Measurements from ENCODE around the gene CA9. TPM values are rescaled to one million over a fixed set of nuclear protein-coding genes. Genes with fewer than 3 reads are reported as not detected.
A peak's percentile ranks its signal among the peaks of the same experiment; 100 is the strongest.

CA9 gene
- polyA plus RNA-seq, 2 donors, result 0.18 to 0.94 TPM

- WGBS, 2 donors, result 62 to 66% methylated on average over 14 of the region's 14 CpGs
- Histone ChIP-seq H3K4me1 (ENCODE audit: control insufficient read depth in 2 of 2, insufficient read depth in 2 of 2, low read length in 1 of 2) (peaks cover 2 to 3% of the 10 kb centered on the region in 2 donors), H3K9me3 (ENCODE audit: control insufficient read depth in 2 of 2, insufficient read depth in 1 of 2, low read depth in 1 of 2, low read length in 1 of 2) (no peaks in the 10 kb centered on the region), H3K27me3 (ENCODE audit: control insufficient read depth in 1 of 2, insufficient read depth in 2 of 2, low read length in 2 of 2) (no peaks in the 10 kb centered on the region), H3K27ac (ENCODE audit: low read depth in 2 of 2, low read length in 1 of 2) (peak overlapping the region; percentile 53 to 75), H3K4me3 (ENCODE audit: low read depth in 1 of 2, low read length in 2 of 2) (no peak overlapping the region), H3K36me3 (ENCODE audit: control insufficient read depth in 2 of 2, insufficient read depth in 2 of 2, low read length in 1 of 2) (peaks cover 20 to 35% of the 10 kb centered on the region in 2 donors)
Observed at GRCh38 chr9:35697486-35697885, 23.8 kb downstream of the CA9 start.

DNA sequence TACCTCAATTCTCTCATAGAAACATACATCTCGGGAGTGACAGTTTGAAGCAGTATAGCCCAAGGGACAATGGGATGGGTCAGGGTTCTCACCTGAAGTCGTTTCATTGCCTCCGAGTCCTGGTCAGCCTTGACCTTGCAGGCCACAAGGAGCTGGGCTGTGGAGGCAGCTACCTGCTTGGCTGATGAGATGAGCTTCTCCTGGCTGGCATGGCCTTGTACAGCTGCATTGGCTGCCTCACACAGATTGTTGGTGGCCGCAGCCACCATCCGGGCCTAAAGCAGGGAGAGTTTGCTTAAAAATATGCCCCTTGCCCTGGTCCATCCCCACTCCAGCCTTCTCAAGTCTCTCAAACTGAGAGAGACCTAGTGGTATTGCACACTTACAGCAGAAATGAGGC is 24.5 kb downstream of the CA9 start:
- Histone ChIP-seq H3K36me3 (ENCODE audit: control insufficient read depth in 2 of 2, insufficient read depth in 2 of 2, low read length in 1 of 2) (peaks cover 23 to 41% of the 10 kb centered on the region in 2 donors), H3K4me1 (ENCODE audit: control insufficient read depth in 2 of 2, insufficient read depth in 2 of 2, low read length in 1 of 2) (peaks cover 2 to 3% of the 10 kb centered on the region in 2 donors), H3K9me3 (ENCODE audit: control insufficient read depth in 2 of 2, insufficient read depth in 1 of 2, low read depth in 1 of 2, low read length in 1 of 2) (no peaks in the 10 kb centered on the region), H3K4me3 (ENCODE audit: low read depth in 1 of 2, low read length in 2 of 2) (no peak overlapping the region), H3K27me3 (ENCODE audit: control insufficient read depth in 1 of 2, insufficient read depth in 2 of 2, low read length in 2 of 2) (no peaks in the 10 kb centered on the region), H3K27ac (ENCODE audit: low read depth in 2 of 2, low read length in 1 of 2) (peak overlapping the region in 1 of 2 donors; percentile 75)
- 85% methylated on average over 5 of the region's 5 CpGs for WGBS, 2 donors

DNA sequence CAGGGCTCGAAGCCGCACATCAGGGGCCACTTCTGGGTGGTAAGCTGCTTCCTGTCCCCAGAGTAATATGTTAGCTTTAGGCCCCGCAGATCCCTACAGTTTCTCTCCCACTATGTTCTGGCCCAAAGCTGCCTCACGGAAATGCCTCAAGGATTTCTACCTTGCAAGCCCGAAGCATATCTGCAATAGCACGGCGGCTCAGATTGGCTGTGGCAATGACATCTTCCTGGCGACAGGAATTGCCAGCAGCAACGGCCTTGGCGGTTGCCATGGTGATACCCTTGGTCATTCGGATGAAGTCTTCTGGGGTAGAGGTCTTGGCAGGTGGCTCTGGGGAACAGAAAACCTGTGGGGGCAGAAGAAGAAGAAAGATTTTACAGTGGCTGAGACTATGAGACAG is 26.3 kb downstream of the CA9 start:
- H3K9me3 ChIP-seq (ENCODE audit: control insufficient read depth in 2 of 2, insufficient read depth in 1 of 2, low read depth in 1 of 2, low read length in 1 of 2), result no peaks in the 10 kb centered on the region
- 74 to 87% methylated on average over 11 of the region's 11 CpGs for WGBS, 2 donors

GRCh38 chr9:35700942-35701341 is 27.2 kb downstream of the CA9 start:
- Histone ChIP-seq H3K27me3 (ENCODE audit: control insufficient read depth in 1 of 2, insufficient read depth in 2 of 2, low read length in 2 of 2) (no peaks in the 10 kb centered on the region), H3K4me3 (ENCODE audit: low read depth in 1 of 2, low read length in 2 of 2) (no peak overlapping the region), H3K4me1 (ENCODE audit: control insufficient read depth in 2 of 2, insufficient read depth in 2 of 2, low read length in 1 of 2) (peaks cover 2 to 3% of the 10 kb centered on the region in 2 donors), H3K36me3 (ENCODE audit: control insufficient read depth in 2 of 2, insufficient read depth in 2 of 2, low read length in 1 of 2) (peaks cover 49 to 68% of the 10 kb centered on the region in 2 donors), H3K9me3 (ENCODE audit: control insufficient read depth in 2 of 2, insufficient read depth in 1 of 2, low read depth in 1 of 2, low read length in 1 of 2) (no peaks in the 10 kb centered on the region), H3K27ac (ENCODE audit: low read depth in 2 of 2, low read length in 1 of 2) (no peak overlapping the region)

More for the DNA sequence above, 26.3 kb downstream of the CA9 start:
- Histone ChIP-seq H3K4me3 (ENCODE audit: low read depth in 1 of 2, low read length in 2 of 2) (no peak overlapping the region), H3K36me3 (ENCODE audit: control insufficient read depth in 2 of 2, insufficient read depth in 2 of 2, low read length in 1 of 2) (peaks cover 40 to 59% of the 10 kb centered on the region in 2 donors), H3K27me3 (ENCODE audit: control insufficient read depth in 1 of 2, insufficient read depth in 2 of 2, low read length in 2 of 2) (no peaks in the 10 kb centered on the region), H3K27ac (ENCODE audit: low read depth in 2 of 2, low read length in 1 of 2) (peak overlapping the region in 1 of 2 donors; percentile 27), H3K4me1 (ENCODE audit: control insufficient read depth in 2 of 2, insufficient read depth in 2 of 2, low read length in 1 of 2) (peaks cover 2 to 3% of the 10 kb centered on the region in 2 donors)

DNA sequence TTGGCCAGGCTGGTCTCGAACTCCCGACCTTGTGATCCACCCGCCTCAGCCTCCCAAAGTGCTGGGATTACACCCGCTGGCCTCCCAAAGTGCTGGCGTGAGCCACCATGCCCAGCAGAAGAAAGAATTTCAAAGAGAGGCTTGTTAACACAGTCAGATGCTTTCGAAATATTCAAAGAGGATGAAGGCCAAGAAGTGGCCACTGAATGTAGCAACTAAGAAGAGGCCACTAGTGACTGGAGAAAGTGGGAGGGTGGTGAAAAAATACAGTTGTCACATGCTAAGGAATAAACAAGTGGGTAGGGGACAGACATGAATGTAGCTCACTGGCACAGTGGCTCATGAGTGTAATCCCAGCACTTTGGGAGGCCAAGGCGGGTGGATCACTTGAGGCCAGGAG is 29.0 kb downstream of the CA9 start:
- WGBS, 2 donors, result 96% methylated on average over 7 of the region's 7 CpGs
- Histone ChIP-seq H3K4me3 (ENCODE audit: low read depth in 1 of 2, low read length in 2 of 2) (no peak overlapping the region), H3K27me3 (ENCODE audit: control insufficient read depth in 1 of 2, insufficient read depth in 2 of 2, low read length in 2 of 2) (no peaks in the 10 kb centered on the region), H3K9me3 (ENCODE audit: control insufficient read depth in 2 of 2, insufficient read depth in 1 of 2, low read depth in 1 of 2, low read length in 1 of 2) (no peaks in the 10 kb centered on the region), H3K4me1 (ENCODE audit: control insufficient read depth in 2 of 2, insufficient read depth in 2 of 2, low read length in 1 of 2) (peaks cover 0 to 3% of the 10 kb centered on the region in 2 donors), H3K27ac (ENCODE audit: low read depth in 2 of 2, low read length in 1 of 2) (no peak overlapping the region), H3K36me3 (ENCODE audit: control insufficient read depth in 2 of 2, insufficient read depth in 2 of 2, low read length in 1 of 2) (peaks cover 62 to 85% of the 10 kb centered on the region in 2 donors)

- Histone ChIP-seq H3K27me3 (ENCODE audit: control insufficient read depth in 1 of 2, insufficient read depth in 2 of 2, low read length in 2 of 2) (no peaks in the 10 kb centered on the region), H3K27ac (ENCODE audit: low read depth in 2 of 2, low read length in 1 of 2) (no peak overlapping the region), H3K4me1 (ENCODE audit: control insufficient read depth in 2 of 2, insufficient read depth in 2 of 2, low read length in 1 of 2) (peaks cover 0 to 3% of the 10 kb centered on the region in 2 donors), H3K9me3 (ENCODE audit: control insufficient read depth in 2 of 2, insufficient read depth in 1 of 2, low read depth in 1 of 2, low read length in 1 of 2) (no peaks in the 10 kb centered on the region), H3K36me3 (ENCODE audit: control insufficient read depth in 2 of 2, insufficient read depth in 2 of 2, low read length in 1 of 2) (peaks cover 51 to 79% of the 10 kb centered on the region in 2 donors), H3K4me3 (ENCODE audit: low read depth in 1 of 2, low read length in 2 of 2) (no peak overlapping the region)
- 94 to 96% methylated on average over 26 of the region's 26 CpGs for WGBS, 2 donors
Observed at GRCh38 chr9:35703906-35704672, 30.4 kb downstream of the CA9 start.

DNA sequence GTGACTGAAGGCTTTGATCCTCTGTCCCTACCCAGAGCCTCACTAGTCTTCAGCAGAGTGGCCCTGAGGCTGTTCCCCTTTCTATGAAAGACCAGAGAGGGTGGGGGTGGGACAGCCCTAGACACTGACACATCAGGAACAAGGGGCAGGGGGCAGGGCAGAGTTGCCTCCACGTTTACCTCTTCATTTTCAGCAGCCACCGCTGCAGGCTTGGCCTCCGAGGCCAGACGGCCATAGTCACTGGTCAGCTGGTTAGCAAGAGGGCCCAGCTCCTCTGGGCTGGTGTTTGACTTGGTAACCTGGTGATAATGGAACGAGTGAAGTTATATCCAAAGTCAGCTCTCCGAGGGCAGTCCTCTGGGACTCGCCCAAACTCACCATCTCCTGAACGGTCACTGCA is 31.6 kb downstream of the CA9 start:
- H3K27me3 ChIP-seq (ENCODE audit: control insufficient read depth in 1 of 2, insufficient read depth in 2 of 2, low read length in 2 of 2), result no peaks in the 10 kb centered on the region
- H3K36me3 ChIP-seq (ENCODE audit: control insufficient read depth in 2 of 2, insufficient read depth in 2 of 2, low read length in 1 of 2), result peaks cover 50 to 67% of the 10 kb centered on the region in 2 donors
- H3K4me1 ChIP-seq (ENCODE audit: control insufficient read depth in 2 of 2, insufficient read depth in 2 of 2, low read length in 1 of 2), result no peaks in the 10 kb centered on the region
- WGBS, 2 donors, result 74 to 77% methylated on average over 8 of the region's 8 CpGs
- H3K27ac ChIP-seq (ENCODE audit: low read depth in 2 of 2, low read length in 1 of 2), result no peak overlapping the region
- H3K9me3 ChIP-seq (ENCODE audit: control insufficient read depth in 2 of 2, insufficient read depth in 1 of 2, low read depth in 1 of 2, low read length in 1 of 2), result no peaks in the 10 kb centered on the region
- H3K4me3 ChIP-seq (ENCODE audit: low read depth in 1 of 2, low read length in 2 of 2), result no peak overlapping the region

DNA sequence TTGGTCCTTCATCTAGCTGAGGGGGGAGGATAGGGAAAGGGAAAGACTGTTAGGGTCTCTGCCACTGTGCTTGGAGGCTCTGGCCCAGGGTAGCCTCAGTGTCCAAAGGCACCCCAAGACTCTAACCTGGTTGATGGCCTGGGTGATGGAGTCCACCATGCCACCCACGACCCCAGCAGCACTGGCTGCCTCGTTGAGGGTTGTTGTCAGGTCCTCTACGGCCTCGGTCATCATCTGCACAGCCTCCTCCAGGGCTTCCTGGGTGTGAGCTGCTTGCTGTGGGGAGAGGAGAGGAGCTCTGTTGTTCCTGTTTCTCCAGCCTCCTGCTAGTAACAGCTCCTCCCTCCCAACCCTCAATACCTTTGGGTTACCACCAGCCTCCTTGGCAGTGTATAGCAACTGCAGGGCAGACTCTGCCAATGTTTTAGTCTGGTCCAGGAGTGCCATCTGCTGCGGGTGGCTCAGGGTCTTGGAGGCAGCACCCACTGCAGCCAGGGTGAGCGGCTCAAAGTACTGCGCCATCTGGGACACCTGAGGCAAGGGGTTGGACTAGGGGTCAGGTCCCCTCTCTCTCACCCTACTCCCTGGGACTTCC is 32.2 kb downstream of the CA9 start:
- Histone ChIP-seq H3K27me3 (ENCODE audit: control insufficient read depth in 1 of 2, insufficient read depth in 2 of 2, low read length in 2 of 2) (no peaks in the 10 kb centered on the region), H3K4me3 (ENCODE audit: low read depth in 1 of 2, low read length in 2 of 2) (no peak overlapping the region), H3K36me3 (ENCODE audit: control insufficient read depth in 2 of 2, insufficient read depth in 2 of 2, low read length in 1 of 2) (peaks cover 53 to 70% of the 10 kb centered on the region in 2 donors), H3K9me3 (ENCODE audit: control insufficient read depth in 2 of 2, insufficient read depth in 1 of 2, low read depth in 1 of 2, low read length in 1 of 2) (no peaks in the 10 kb centered on the region), H3K27ac (ENCODE audit: low read depth in 2 of 2, low read length in 1 of 2) (no peak overlapping the region), H3K4me1 (ENCODE audit: control insufficient read depth in 2 of 2, insufficient read depth in 2 of 2, low read length in 1 of 2) (no peaks in the 10 kb centered on the region)
- 92 to 93% methylated on average over 7 of the region's 7 CpGs for WGBS, 2 donors

DNA sequence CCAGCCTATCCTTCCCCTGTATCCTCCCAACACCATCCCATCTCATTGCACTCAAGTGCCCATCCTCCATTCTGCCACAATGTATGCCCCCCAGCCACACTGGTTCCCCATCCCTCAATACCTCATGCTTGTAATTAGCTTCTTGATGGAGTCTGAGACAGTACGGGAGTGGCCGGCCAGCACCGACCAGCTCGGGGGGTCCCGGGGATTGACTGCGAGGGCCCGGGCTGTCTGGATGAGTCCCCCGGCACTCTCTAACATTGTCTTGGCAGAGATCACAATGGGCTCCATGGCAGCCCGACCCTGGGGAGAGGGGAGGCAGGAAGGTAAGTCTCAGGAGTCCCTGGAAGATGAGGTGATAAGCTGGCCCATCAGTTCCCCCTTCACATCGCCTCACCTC is 33.2 kb downstream of the CA9 start:
- H3K9me3 ChIP-seq (ENCODE audit: control insufficient read depth in 2 of 2, insufficient read depth in 1 of 2, low read depth in 1 of 2, low read length in 1 of 2), result no peaks in the 10 kb centered on the region
- H3K4me1 ChIP-seq (ENCODE audit: control insufficient read depth in 2 of 2, insufficient read depth in 2 of 2, low read length in 1 of 2), result no peaks in the 10 kb centered on the region
- peaks cover 59 to 75% of the 10 kb centered on the region in 2 donors for H3K36me3 ChIP-seq (ENCODE audit: control insufficient read depth in 2 of 2, insufficient read depth in 2 of 2, low read length in 1 of 2)
- no peak overlapping the region for H3K4me3 ChIP-seq (ENCODE audit: low read depth in 1 of 2, low read length in 2 of 2)
- no peak overlapping the region for H3K27ac ChIP-seq (ENCODE audit: low read depth in 2 of 2, low read length in 1 of 2)
- WGBS, 2 donors, result 87 to 90% methylated on average over 10 of the region's 10 CpGs
- no peaks in the 10 kb centered on the region for H3K27me3 ChIP-seq (ENCODE audit: control insufficient read depth in 1 of 2, insufficient read depth in 2 of 2, low read length in 2 of 2)

- Histone ChIP-seq H3K36me3 (ENCODE audit: control insufficient read depth in 2 of 2, insufficient read depth in 2 of 2, low read length in 1 of 2) (peaks cover 57 to 75% of the 10 kb centered on the region in 2 donors), H3K27me3 (ENCODE audit: control insufficient read depth in 1 of 2, insufficient read depth in 2 of 2, low read length in 2 of 2) (no peaks in the 10 kb centered on the region), H3K9me3 (ENCODE audit: control insufficient read depth in 2 of 2, insufficient read depth in 1 of 2, low read depth in 1 of 2, low read length in 1 of 2) (no peaks in the 10 kb centered on the region), H3K27ac (ENCODE audit: low read depth in 2 of 2, low read length in 1 of 2) (no peak overlapping the region), H3K4me1 (ENCODE audit: control insufficient read depth in 2 of 2, insufficient read depth in 2 of 2, low read length in 1 of 2) (no peaks in the 10 kb centered on the region), H3K4me3 (ENCODE audit: low read depth in 1 of 2, low read length in 2 of 2) (no peak overlapping the region)
- 93 to 96% methylated on average over 4 of the region's 4 CpGs for WGBS, 2 donors
Observed at GRCh38 chr9:35708146-35708545, 34.4 kb downstream of the CA9 start.
